Activated CD4-positive, alpha-beta T cell treated with anti-CD3 and anti-CD28 coated beads for 36 hours (primary cell): ENCODE results near the gene PPP4R2. TPM values are rescaled to one million over a fixed set of nuclear protein-coding genes. Genes with fewer than 3 reads are reported as not detected.

Experiments used
- ATAC-seq: fragments of 200-7000 bp; cut with Tn5 transposase; one replicate; pipeline ENCODE4 v1.10.0; 2021; ENCODE audit warnings: mild to moderate bottlenecking, moderate library complexity
- CTCF ChIA-PET: fragments of 350-600 bp; sonication (Branson Sonifier 250); formaldehyde crosslinking; loops from one replicate; lab custom pipeline; 2021; ENCODE audit warnings: antibody characterized with exemption; lab: Charles Lee
- POLR2A ChIA-PET: fragments of 350-600 bp; sonication (Branson Sonifier 250); formaldehyde crosslinking; loops from one replicate; lab custom pipeline; 2021; ENCODE audit warnings: antibody characterized with exemption, inconsistent platforms; lab: Charles Lee
- DNase-seq: peaks from one replicate; pipeline ENCODE4 v3.0.0-alpha.2; 2020
- H3K27ac Mint-ChIP-seq: one replicate; pipeline ENCODE4 v1.8.0; 2021; ENCODE audit warnings: mixed read lengths
- H3K27me3 Mint-ChIP-seq: one replicate; pipeline ENCODE4 v1.8.0; 2021; ENCODE audit warnings: mixed read lengths
- H3K36me3 Mint-ChIP-seq: one replicate; pipeline ENCODE4 v1.8.0; 2021; ENCODE audit warnings: low read depth, mixed read lengths
- H3K4me1 Mint-ChIP-seq: one replicate; pipeline ENCODE4 v1.8.0; 2021; ENCODE audit warnings: mixed read lengths
- H3K4me3 Mint-ChIP-seq: one replicate; pipeline ENCODE4 v1.8.0; 2021; ENCODE audit warnings: mild to moderate bottlenecking, moderate library complexity, mixed read lengths
- H3K9me3 Mint-ChIP-seq: one replicate; pipeline ENCODE4 v1.8.0; 2021; ENCODE audit warnings: low read depth, mixed read lengths
- intact Hi-C, 2 experiments: fragments of 100-400 bp; cut with DNase I in 1 of 2; cut with micrococcal nuclease in 1 of 2; formaldehyde crosslinking; loops; one replicate each; pipeline versions ENCODE4 v1.14.2 to v1.15.1; 2022 to 2024; cut with DNase I, micrococcal nuclease
- total RNA-seq, 2 experiments: library from RNA; stranded (reverse); gene quantifications; one replicate each; pipeline ENCODE4 v1.2.3, GENCODE V29; 2021

The PPP4R2 gene
- total RNA-seq, 2 experiments from 2014 or later: 75.1 to 91.5 TPM

GRCh38 chr3:72977060-72977808 lies 19.4 kb upstream of the PPP4R2 start:
- no peaks in the 10 kb centered on the region for H3K9me3 Mint-ChIP-seq
- H3K27ac Mint-ChIP-seq: peak overlapping the region; percentile 84
- DNase-seq (peak; percentile 52), ATAC-seq (peak; percentile 84)
- no peak overlapping the region for H3K4me3 Mint-ChIP-seq
- peaks cover 19% of the 10 kb centered on the region for H3K4me1 Mint-ChIP-seq
- ChIA-PET POLR2A (no interaction called here), CTCF (interaction anchor here (1.5 to 2.1 kb wide), 2 partner anchors 17 to 79 kb away, joined by 4 to 5 read pairs; no protein-coding TSS in a partner anchor)
- no peaks in the 10 kb centered on the region for H3K36me3 Mint-ChIP-seq
- peaks cover 3% of the 10 kb centered on the region for H3K27me3 Mint-ChIP-seq
- intact Hi-C loops: loop anchor here (1.0 to 5.0 kb wide), 7 partner anchors 11 to 550 kb away; partner anchors contain the start of gene PPP4R2 (in 1 of the 2)

GRCh38 chr3:72982609-72983366 lies 13.8 kb upstream of the PPP4R2 start:
- Mint-ChIP-seq H3K27ac (no peak overlapping the region), H3K36me3 (no peaks in the 10 kb centered on the region), H3K4me1 (peaks cover 4% of the 10 kb centered on the region), H3K4me3 (no peak overlapping the region), H3K27me3 (peaks cover 9% of the 10 kb centered on the region), H3K9me3 (peaks cover 7% of the 10 kb centered on the region)
- ChIA-PET CTCF (interaction anchor here (1.0 to 2.5 kb wide), 4 partner anchors 9 to 84 kb away, joined by 4 to 7 read pairs (median 4); no protein-coding TSS in a partner anchor), POLR2A (no interaction called here)
- DNase-seq (no peak), ATAC-seq (no peak)
- intact Hi-C loops: no loop called here

GRCh38 chr3:72985576-72985975 lies 11.0 kb upstream of the PPP4R2 start:
- Mint-ChIP-seq H3K4me1 (peaks cover 3% of the 10 kb centered on the region), H3K4me3 (no peak overlapping the region), H3K36me3 (no peaks in the 10 kb centered on the region), H3K27me3 (peaks cover 6% of the 10 kb centered on the region), H3K9me3 (peaks cover 7% of the 10 kb centered on the region), H3K27ac (no peak overlapping the region)
- no peak for ATAC-seq
- ChIA-PET CTCF (no interaction called here), POLR2A (interaction anchor here (0.7 kb wide), 1 partner anchor 21 kb away, joined by 3 read pairs; no protein-coding TSS in a partner anchor)
- intact Hi-C loops: no loop called here
- no peak for DNase-seq

- ATAC-seq (peak; percentile 33), DNase-seq (no peak)
- Mint-ChIP-seq H3K36me3 (no peaks in the 10 kb centered on the region), H3K4me1 (peaks cover 8% of the 10 kb centered on the region), H3K9me3 (peaks cover 4% of the 10 kb centered on the region), H3K27ac (no peak overlapping the region), H3K27me3 (no peaks in the 10 kb centered on the region), H3K4me3 (no peak overlapping the region)
- ChIA-PET POLR2A (no interaction called here), CTCF (interaction anchor here (1.6 kb wide), 1 partner anchor 9 kb away, joined by 4 read pairs; no protein-coding TSS in a partner anchor)
- intact Hi-C loops: loop anchor here in 1 of 2 experiments (10.0 kb wide), 1 partner anchor 1266 kb away; the partner anchor contains the start of gene EIF4E3
Measured at GRCh38 chr3:72990701-72991395, 5.8 kb upstream of the PPP4R2 start.

GRCh38 chr3:72991522-72991921 lies 5.1 kb upstream of the PPP4R2 start:
- ChIA-PET POLR2A (no interaction called here), CTCF (interaction anchor here (1.6 kb wide), 1 partner anchor 10 kb away, joined by 4 read pairs; no protein-coding TSS in a partner anchor)
- no peaks in the 10 kb centered on the region for H3K27me3 Mint-ChIP-seq
- H3K4me1 Mint-ChIP-seq: peaks cover 11% of the 10 kb centered on the region
- no peak overlapping the region for H3K27ac Mint-ChIP-seq
- no peaks in the 10 kb centered on the region for H3K9me3 Mint-ChIP-seq
- no peak overlapping the region for H3K4me3 Mint-ChIP-seq
- DNase-seq (no peak), ATAC-seq (no peak)
- intact Hi-C loops: loop anchor here in 1 of 2 experiments (10.0 kb wide), 1 partner anchor 1267 kb away; the partner anchor contains the start of gene EIF4E3
- no peaks in the 10 kb centered on the region for H3K36me3 Mint-ChIP-seq

GRCh38 chr3:72993391-72993790 lies 3.2 kb upstream of the PPP4R2 start:
- Mint-ChIP-seq H3K36me3 (peaks cover 7% of the 10 kb centered on the region), H3K27me3 (no peaks in the 10 kb centered on the region), H3K4me3 (no peak overlapping the region), H3K27ac (no peak overlapping the region), H3K9me3 (no peaks in the 10 kb centered on the region), H3K4me1 (peaks cover 13% of the 10 kb centered on the region)
- no peak for ATAC-seq
- DNase-seq: no peak
- ChIA-PET POLR2A (no interaction called here), CTCF (interaction anchor here (0.8 to 1.7 kb wide), 3 partner anchors 15 to 63 kb away, joined by 3 to 4 read pairs (median 3); no protein-coding TSS in a partner anchor)
- intact Hi-C loops: loop anchor here in 1 of 2 experiments (10.0 kb wide), 1 partner anchor 1269 kb away; the partner anchor contains the start of gene EIF4E3

- no peak for ATAC-seq
- no peak for DNase-seq
Measured at GRCh38 chr3:72995337-72995736, 1.3 kb upstream of the PPP4R2 start.

GRCh38 chr3:72996121-72996472 lies 514 bp upstream of the PPP4R2 start:
- no peaks in the 10 kb centered on the region for H3K9me3 Mint-ChIP-seq
- ATAC-seq (no peak), DNase-seq (no peak)
- peak overlapping the region; percentile 85 for H3K4me3 Mint-ChIP-seq
- H3K36me3 Mint-ChIP-seq: peaks cover 30% of the 10 kb centered on the region
- no peaks in the 10 kb centered on the region for H3K27me3 Mint-ChIP-seq
- intact Hi-C loops: loop anchor here (1.0 to 10.0 kb wide), 6 partner anchors 19 to 1271 kb away; partner anchors contain the start of genes SHQ1 (in 2 of the 2) and EIF4E3 (in 1 of the 2)
- H3K4me1 Mint-ChIP-seq: peaks cover 31% of the 10 kb centered on the region
- ChIA-PET CTCF (interaction anchor here (5.9 kb wide), 1 partner anchor 60 kb away, joined by 29 read pairs; no protein-coding TSS in a partner anchor), POLR2A (no interaction called here)
- H3K27ac Mint-ChIP-seq: peak overlapping the region; percentile 93

More at GRCh38 chr3:72995337-72995736, 1.3 kb upstream of the PPP4R2 start:
- intact Hi-C loops: loop anchor here (5.0 to 10.0 kb wide), 2 partner anchors 47 to 1271 kb away; partner anchors contain the start of gene EIF4E3 (in 1 of the 2)
- Mint-ChIP-seq H3K27me3 (no peaks in the 10 kb centered on the region), H3K9me3 (no peaks in the 10 kb centered on the region), H3K4me1 (peaks cover 28% of the 10 kb centered on the region), H3K4me3 (no peak overlapping the region), H3K36me3 (peaks cover 24% of the 10 kb centered on the region), H3K27ac (peak overlapping the region; percentile 55)
- ChIA-PET POLR2A (interaction anchor here (0.5 to 0.6 kb wide), 2 partner anchors 56 to 1598 kb away, joined by 3 read pairs; no protein-coding TSS in a partner anchor), CTCF (interaction anchor here (1.3 to 5.9 kb wide), 2 partner anchors 26 to 60 kb away, joined by 3 to 29 read pairs; no protein-coding TSS in a partner anchor)

GRCh38 chr3:72997421-72997961 lies 880 bp downstream of the PPP4R2 start:
- H3K27me3 Mint-ChIP-seq: no peaks in the 10 kb centered on the region
- peaks cover 42% of the 10 kb centered on the region for H3K4me1 Mint-ChIP-seq
- CTCF ChIA-PET: interaction anchor here (0.7 to 5.9 kb wide), 6 partner anchors 10 to 568 kb away, joined by 3 to 29 read pairs (median 4); no protein-coding TSS in a partner anchor
- ATAC-seq (peak; percentile 20), DNase-seq (peak; percentile 69)
- peaks cover 43% of the 10 kb centered on the region for H3K36me3 Mint-ChIP-seq
- intact Hi-C loops: loop anchor here (1.0 to 10.0 kb wide), 6 partner anchors 20 to 1273 kb away; partner anchors contain the start of genes EIF4E3 (in 1 of the 2) and SHQ1 (in 1 of the 2)
- peak overlapping the region; percentile 85 for H3K4me3 Mint-ChIP-seq
- H3K27ac Mint-ChIP-seq: peak overlapping the region; percentile 93
- POLR2A ChIA-PET: interaction anchor here (0.6 kb wide), 1 partner anchor 145 kb away, joined by 3 read pairs; no protein-coding TSS in a partner anchor
- H3K9me3 Mint-ChIP-seq: no peaks in the 10 kb centered on the region

- DNase-seq (no peak), ATAC-seq (no peak)
- H3K4me3 Mint-ChIP-seq: peak overlapping the region; percentile 85
- intact Hi-C loops: loop anchor here (5.0 to 10.0 kb wide), 2 partner anchors 44 to 1274 kb away; partner anchors contain the start of gene EIF4E3 (in 1 of the 2)
- ChIA-PET POLR2A (interaction anchor here (0.6 kb wide), 1 partner anchor 10 kb away, joined by 4 read pairs; no protein-coding TSS in a partner anchor), CTCF (interaction anchor here (0.6 to 5.9 kb wide), 7 partner anchors 11 to 147 kb away, joined by 3 to 29 read pairs (median 4); no protein-coding TSS in a partner anchor)
- H3K27ac Mint-ChIP-seq: peak overlapping the region; percentile 79
- peaks cover 51% of the 10 kb centered on the region for H3K4me1 Mint-ChIP-seq
- peaks cover 48% of the 10 kb centered on the region for H3K36me3 Mint-ChIP-seq
- H3K9me3 Mint-ChIP-seq: no peaks in the 10 kb centered on the region
- no peaks in the 10 kb centered on the region for H3K27me3 Mint-ChIP-seq
Measured at GRCh38 chr3:72998466-72998865, 1.9 kb downstream of the PPP4R2 start.
